ENCODE measurements around the gene CARMIL3. TPM values are rescaled to one million over a fixed set of nuclear protein-coding genes. Genes with fewer than 3 reads are reported as not detected.

Gene CARMIL3
- total and polyA plus RNA-seq, 2 of the 8 experiments (the other 6 are each of a cell fraction or from before 2014, with no cell fraction given), result 6.0 to 9.0 TPM

GRCh38 chr14:24040692-24041091 is 11.1 kb upstream of the CARMIL3 start (continued):
- no peak for TF ChIP-seq MAFK (IDR thresholded peaks at IDR 0.05; ENCODE audit: low read depth, low read length)
- no peak for TF ChIP-seq POLR2AphosphoS5 (IDR thresholded peaks at IDR 0.05; ENCODE audit: low read depth, low read length)
- no peak for TF ChIP-seq E2F6 (IDR thresholded peaks at IDR 0.05)
- TF ChIP-seq SUZ12 (IDR thresholded peaks at IDR 0.05; ENCODE audit: low read length), result no peak

Data from H1 (cell line).